NB4 (cell line): Measurements from ENCODE around the gene PLD5.

Experiments used
- MYC ChIP-seq: IDR thresholded peaks from 2 replicates; pipeline ENCODE4 v1.6.1; 2011; ENCODE audit warnings: low read depth, low read length
- TF ChIP-seq, protein P1 (sequence below): IDR thresholded peaks from one replicate; pipeline ENCODE4 v1.5.1; 2012; ENCODE audit warnings: low read depth, low read length
- TF ChIP-seq, protein P2 (sequence below): IDR thresholded peaks from 2 replicates; pipeline ENCODE4 v1.6.1; 2011; ENCODE audit warnings: low read depth, low read length

DNA sequence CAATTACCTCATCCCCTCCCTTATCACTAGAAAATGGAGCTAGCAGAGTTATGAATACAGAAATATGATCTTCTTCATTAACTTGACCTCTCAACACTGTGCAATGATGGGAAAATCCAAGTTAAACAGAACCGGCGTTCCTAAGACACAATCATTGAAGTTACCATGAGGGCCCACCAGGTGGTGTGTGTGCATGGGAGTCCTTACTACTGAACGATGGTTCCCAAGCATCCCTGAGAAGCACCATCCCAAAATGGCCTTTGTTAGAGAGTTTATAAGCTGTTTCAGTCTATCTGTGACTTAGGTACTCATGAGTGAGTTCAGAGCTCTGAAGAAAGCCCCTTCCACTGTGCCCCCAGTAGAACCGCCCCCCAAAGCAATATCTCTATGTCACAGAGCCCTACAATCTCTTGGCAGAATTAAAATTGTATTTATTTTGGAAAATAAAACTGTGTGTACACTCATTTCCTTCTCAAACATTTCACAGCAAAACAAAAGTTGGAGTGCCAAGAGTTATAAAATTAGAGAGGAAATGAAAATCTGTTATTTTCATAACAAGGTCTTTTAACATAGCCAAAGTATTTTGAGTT lies 56.8 kb downstream of the PLD5 start:
- TF ChIP-seq, protein P1, sequence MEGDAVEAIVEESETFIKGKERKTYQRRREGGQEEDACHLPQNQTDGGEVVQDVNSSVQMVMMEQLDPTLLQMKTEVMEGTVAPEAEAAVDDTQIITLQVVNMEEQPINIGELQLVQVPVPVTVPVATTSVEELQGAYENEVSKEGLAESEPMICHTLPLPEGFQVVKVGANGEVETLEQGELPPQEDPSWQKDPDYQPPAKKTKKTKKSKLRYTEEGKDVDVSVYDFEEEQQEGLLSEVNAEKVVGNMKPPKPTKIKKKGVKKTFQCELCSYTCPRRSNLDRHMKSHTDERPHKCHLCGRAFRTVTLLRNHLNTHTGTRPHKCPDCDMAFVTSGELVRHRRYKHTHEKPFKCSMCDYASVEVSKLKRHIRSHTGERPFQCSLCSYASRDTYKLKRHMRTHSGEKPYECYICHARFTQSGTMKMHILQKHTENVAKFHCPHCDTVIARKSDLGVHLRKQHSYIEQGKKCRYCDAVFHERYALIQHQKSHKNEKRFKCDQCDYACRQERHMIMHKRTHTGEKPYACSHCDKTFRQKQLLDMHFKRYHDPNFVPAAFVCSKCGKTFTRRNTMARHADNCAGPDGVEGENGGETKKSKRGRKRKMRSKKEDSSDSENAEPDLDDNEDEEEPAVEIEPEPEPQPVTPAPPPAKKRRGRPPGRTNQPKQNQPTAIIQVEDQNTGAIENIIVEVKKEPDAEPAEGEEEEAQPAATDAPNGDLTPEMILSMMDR = peak; percentile 49
- no peak for TF ChIP-seq MYC
- TF ChIP-seq, protein P2, sequence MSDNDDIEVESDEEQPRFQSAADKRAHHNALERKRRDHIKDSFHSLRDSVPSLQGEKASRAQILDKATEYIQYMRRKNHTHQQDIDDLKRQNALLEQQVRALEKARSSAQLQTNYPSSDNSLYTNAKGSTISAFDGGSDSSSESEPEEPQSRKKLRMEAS = no peak
